HG03045 (cell line): ENCODE results near the gene ICA1.
"Not testable (repeated sequence)": the region's sequence is repeated elsewhere in the genome, so short reads cannot be mapped to it uniquely, and the experiment has no call there.

Source experiments
- ATAC-seq: cut with Tn5 transposase; IDR thresholded peaks from one replicate; pipeline ENCODE4 v1.9.1; 2021; ENCODE audit warnings: mild to moderate bottlenecking, moderate library complexity; ENCODE audit not compliant: unreplicated experiment

The ICA1 gene

DNA sequence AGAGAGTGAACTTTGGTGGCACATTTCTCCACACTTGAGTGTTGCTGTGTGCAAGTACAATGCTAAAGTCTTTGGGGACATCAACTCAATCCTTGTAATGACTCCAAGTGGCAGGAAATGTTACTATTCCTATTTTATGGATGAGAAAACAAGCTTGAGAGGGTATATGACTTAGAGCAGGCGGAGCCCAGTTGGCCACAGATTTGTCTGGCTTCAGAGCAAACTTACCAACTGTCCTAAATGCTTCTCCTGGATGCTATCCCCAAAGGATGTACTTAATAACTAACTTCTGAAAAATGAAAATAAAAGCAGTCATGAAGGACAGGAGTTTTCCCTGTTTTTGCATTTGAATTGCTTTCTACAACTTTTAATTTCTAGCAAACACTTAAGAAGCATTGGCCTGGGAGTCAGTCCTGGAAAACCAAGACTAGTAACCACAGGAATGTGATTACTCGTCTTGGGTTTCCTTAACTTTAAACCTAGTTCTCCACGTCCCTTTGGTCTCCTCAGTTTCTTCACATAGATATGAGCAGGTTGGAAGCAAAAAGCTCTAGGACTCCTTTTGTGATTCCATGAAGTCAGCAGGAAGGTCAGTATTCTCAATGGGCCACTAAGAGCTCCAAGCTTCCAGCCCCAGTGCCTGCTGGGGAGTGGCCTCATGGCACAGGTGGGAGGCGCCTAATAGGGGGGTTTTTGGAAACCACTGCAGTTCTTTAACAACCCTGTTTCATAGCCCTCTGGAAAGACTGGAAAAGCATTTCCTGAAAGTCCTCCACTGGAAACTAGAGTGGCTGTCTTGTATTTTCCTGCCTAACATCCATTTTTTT is 152.6 kb downstream of the ICA1 start:
- no peak for ATAC-seq

DNA sequence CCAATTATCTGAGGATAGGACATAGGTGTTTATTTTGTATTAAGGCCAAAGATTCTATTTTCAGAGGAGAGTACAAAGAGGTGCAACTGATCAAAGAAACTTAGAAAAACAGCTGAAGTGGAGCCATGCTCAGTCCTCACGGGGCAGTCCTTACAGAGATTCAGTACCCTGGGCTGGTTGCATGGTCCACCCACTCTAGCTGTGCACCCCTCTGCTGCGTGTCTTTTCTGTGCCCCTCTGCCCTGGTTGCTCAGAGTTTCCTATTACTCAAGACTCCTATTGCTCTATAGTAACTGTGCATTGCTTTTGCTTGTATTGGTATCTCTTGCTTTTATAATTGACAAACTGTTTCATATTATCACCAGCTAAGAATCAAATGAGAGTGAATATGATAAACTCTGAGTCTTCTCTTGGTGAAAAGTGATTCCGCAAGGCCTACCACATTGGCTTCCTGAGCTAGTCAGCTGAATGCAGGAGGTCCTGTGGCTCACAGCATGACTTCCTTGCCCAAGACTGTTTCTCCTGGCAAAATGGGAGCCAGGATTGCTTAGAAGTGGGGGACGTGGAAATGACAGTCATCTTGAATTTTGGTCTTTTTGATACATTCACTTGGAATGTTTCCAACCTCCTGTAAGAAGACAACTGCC is 156.4 kb downstream of the ICA1 start:
- no peak for ATAC-seq

- no peak for ATAC-seq
These were observed 158.7 kb downstream of the ICA1 start for GRCh38 chr7:8103282-8103681.

- not testable (repeated sequence) for ATAC-seq
These were observed 160.7 kb downstream of the ICA1 start for GRCh38 chr7:8101292-8101691.

- ATAC-seq = no peak
These were observed 167.5 kb downstream of the ICA1 start for GRCh38 chr7:8094164-8095140.

GRCh38 chr7:8092140-8092539 is 169.8 kb downstream of the ICA1 start:
- no peak for ATAC-seq

DNA sequence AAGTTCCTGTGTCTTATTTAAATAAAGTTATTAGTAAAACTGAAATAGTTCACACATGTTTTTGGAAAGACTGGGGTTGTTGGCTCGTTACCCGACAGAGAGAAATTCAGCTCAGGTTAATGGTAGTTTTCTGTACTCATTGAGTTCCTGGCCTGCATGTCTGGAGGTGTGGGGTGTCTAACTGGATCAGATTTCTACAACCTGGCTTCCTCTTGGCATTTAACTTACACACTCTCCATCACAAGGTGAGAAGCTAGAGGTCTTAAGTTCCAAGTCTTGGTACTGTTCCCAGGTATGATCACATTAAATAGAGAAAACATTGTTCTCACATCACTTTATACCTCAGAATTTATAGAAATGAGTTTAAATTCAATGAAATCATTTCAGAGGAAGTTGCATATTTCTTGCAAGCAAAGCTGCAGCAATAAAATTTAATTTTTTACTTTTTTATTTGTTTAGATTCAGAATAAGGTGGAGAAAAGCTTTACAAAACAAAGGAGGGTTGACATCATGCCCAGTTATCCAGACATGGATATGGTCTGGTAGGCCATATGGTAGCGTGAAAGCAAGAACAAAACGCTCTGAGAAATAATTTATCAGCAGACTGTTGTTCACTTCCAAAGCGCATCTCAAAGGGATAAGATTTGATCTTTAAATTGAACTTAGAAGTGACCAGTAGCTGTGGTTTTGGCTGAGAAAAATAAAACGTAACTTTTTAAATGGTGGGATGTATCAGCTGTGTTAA is 172.8 kb downstream of the ICA1 start:
- no peak for ATAC-seq

DNA sequence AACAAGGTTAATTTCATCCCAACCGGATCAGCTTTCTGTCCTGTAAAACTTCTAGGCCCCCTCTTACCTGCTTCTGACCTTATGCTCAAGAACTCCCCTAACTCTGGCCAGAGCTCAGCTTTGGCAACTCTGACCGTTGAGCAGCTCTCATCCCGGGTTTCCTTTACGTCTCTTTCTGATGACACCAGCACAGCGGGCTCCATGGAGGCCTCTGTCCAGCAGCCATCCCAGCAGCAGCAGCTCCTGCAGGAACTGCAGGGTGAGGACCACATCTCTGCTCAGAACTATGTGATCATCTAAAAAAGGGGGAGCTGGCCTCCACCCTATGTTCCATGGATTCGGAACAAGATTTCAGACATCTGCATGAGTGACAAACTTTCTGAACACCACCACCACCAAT is 175.7 kb downstream of the ICA1 start:
- no peak for ATAC-seq

DNA sequence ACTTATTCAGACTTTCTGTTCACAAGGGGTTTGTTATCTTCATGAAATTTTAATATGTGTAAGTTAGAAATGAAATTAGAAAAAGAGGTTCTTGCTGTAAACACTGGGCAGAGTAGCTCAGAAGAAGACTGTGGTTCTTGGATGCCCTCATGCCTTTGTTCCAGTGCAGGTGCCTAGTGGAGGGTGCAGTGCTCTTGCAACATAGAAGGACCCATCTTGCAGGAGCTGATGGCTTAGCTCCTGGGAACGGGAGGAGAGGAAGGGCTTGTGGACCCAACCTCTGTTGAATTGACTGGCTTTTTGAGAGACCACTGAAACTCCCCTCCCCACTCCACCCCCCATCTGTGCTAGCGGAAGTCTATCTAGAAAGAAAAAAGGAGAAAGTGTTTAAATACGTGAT is 176.5 kb downstream of the ICA1 start:
- ATAC-seq = no peak

DNA sequence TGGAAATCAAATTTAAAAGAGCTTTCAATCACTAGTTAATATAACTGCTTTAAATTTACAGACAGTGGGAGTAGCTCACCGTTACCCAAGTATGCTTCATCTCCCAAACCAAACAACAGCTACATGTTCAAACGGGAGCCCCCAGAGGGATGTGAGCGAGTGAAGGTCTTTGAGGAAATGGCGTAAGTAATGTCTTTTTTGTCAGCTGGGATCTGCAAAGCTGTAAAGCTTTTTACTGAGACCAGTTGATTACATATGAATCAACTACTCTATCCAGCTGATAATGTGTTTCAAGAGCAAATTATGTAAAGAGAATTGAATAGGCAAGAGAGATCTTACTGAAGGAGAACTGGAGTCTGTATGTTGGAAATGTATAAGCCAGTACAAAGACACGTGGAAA is 177.1 kb downstream of the ICA1 start:
- ATAC-seq = no peak

GRCh38 chr7:8082762-8083161 is 179.2 kb downstream of the ICA1 start:
- no peak for ATAC-seq

- ATAC-seq = no peak
These were observed 183.5 kb downstream of the ICA1 start for GRCh38 chr7:8078418-8078817.

- ATAC-seq = no peak
These were observed 191.4 kb downstream of the ICA1 start for GRCh38 chr7:8070451-8071180.

- no peak for ATAC-seq
These were observed 192.9 kb downstream of the ICA1 start for GRCh38 chr7:8068892-8069686.

- no peak for ATAC-seq
These were observed 196.6 kb downstream of the ICA1 start for GRCh38 chr7:8065356-8065813.

- ATAC-seq = no peak
These were observed 197.1 kb downstream of the ICA1 start for GRCh38 chr7:8064828-8065227.

- ATAC-seq = no peak
These were observed 198.2 kb downstream of the ICA1 start for GRCh38 chr7:8063706-8064297.

- ATAC-seq = not testable (repeated sequence)
These were observed 198.7 kb downstream of the ICA1 start for GRCh38 chr7:8063300-8063699.
